GM19468 (cell line): ENCODE data around the gene KCTD19.

Experiments
- ATAC-seq: cut with Tn5 transposase; IDR thresholded peaks from one replicate; pipeline ENCODE4 v1.9.1; 2021; ENCODE audit warnings: mild to moderate bottlenecking, moderate library complexity, moderate number of reproducible peaks; ENCODE audit not compliant: unreplicated experiment; ENCODE audit errors: extremely low read depth

KCTD19 gene

GRCh38 chr16:67284699-67285646 lies 41.6 kb downstream of the KCTD19 start:
- no peak for ATAC-seq

DNA sequence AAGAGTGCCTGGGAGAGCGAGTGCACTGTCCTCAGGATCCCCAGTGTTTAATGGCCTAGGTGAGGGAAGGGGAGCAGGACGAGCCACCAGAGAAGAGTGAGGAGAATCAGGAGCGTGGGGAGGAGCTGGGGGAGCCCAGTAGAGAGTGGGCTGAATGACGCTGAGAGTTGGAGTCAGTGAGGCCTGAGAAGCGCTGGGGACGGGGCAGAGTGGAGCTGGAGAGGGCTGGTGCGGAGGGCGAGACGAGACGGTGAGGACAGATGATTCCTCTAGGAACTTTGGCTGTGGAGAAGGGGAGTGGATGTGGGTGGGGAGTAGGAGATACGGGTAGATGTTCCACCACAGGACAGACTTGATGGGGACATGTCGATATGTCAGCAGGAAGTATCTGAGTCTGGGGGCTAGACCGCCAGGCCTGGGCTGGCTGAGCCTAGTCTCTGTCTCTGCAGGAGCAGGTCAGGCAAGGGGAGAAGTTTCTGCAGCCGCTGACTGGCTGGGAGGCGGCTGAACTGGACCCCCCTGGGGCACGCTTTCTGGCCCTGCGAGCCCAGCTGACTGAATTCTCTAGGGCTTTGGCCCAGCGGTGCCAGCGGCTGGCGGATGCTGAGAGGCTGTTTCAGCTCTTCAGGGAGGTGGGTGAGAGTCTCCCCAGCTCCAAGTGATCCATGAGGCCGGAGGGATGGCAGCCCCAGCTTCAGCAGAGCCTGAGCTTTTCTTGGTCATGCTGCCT lies 42.5 kb downstream of the KCTD19 start:
- ATAC-seq = no peak

DNA sequence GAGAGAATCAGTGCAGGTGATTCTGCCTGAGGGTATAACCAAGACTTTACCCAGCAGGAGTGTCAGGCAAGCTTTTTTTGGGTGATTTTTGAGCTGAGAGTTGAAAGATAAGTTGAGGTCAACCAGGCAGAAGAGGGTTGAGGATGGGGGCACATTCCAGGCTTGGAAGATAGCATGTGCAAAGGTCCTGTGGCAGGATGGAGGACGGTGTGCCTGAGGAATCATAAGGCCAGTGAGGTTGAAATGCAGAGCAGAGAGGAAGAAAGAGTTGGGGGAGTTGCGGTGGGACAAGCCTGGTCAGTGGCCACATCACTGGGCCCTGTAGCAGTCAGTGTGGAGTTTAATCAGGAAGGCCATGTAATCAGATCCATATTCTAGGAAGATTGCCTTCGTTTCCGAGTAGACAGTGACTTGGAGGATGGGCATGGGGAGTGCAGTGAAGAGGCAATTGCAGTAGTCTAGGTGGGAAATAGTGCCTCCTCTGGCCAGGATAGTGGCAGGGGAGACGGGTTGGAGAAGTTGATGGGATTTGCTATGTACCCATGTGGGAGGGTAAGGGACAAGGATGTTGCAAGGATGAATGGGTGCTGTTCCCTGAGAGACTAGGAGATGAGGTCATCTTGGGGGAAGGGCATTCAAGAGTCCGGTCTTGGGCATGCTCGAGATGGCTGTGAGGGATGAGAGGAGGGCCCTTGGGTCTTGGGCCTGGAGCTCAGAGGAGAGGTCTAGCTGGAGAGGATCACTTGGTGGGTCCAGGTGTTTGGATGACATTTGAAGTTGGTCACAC lies 43.3 kb downstream of the KCTD19 start:
- no peak for ATAC-seq

DNA sequence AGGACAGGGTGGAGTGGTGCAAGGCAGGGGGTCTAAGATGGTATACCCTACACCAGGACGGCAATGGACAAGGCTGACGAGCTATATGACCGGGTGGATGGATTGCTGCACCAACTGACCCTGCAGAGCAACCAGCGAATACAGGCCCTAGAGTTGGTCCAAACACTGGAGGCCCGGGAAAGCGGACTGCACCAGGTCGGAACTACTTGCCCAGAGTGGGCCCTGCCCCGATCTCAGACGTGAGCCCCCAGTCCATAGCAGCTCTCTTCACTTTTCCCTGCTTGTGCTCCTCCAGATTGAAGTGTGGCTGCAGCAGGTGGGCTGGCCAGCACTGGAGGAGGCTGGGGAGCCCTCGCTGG lies 44.1 kb downstream of the KCTD19 start:
- ATAC-seq = no peak

- no peak for ATAC-seq
These were observed 44.8 kb downstream of the KCTD19 start for GRCh38 chr16:67281536-67282446.

DNA sequence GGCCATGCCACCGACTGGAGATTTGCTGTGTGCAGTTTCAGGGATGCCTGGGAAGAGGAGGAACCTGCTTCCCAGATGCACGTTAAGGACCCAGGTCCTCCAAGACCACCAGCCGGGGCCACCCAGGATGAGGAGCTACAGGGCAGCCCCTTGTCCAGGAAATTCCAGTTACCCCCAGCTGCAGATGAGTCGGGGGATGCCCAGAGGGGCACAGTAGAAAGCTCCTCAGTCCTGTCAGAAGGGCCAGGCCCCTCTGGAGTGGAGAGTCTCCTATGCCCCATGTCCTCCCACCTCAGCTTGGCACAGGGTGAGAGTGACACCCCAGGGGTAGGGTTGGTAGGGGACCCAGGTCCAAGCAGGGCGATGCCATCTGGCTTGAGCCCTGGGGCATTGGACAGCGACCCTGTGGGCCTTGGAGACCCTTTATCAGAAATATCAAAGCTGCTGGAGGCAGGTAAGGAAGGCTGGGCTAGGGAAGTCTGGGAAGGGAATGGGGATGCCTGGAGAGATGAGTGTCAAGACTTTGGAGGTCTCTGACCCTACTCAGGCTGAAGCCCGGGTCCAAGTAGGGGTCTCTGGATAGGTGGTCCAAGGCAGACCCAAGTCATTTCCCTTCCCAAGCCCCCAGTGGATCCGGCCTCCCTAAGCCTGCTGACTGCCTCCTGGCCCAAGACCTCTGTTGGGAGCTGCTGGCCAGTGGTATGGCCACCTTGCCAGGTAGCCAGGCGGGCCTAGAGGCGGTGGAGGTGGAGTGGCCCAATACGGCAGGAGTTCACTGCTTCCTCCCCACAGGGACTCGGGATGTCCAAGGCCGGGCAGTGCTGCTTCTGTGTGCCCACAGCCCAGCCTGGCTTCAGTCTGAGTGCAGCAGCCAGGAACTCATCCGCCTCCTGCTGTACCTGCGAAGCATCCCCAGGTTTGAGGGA lies 46.2 kb downstream of the KCTD19 start:
- no peak for ATAC-seq

- ATAC-seq = peak; percentile 71
These were observed 47.0 kb downstream of the KCTD19 start, which contains the start of gene PLEKHG4 for GRCh38 chr16:67279296-67280089. Gene PLEKHG4 (plus strand): TSS chr16:67279532. CDS start chr16:67280045, 513 bp downstream.

DNA sequence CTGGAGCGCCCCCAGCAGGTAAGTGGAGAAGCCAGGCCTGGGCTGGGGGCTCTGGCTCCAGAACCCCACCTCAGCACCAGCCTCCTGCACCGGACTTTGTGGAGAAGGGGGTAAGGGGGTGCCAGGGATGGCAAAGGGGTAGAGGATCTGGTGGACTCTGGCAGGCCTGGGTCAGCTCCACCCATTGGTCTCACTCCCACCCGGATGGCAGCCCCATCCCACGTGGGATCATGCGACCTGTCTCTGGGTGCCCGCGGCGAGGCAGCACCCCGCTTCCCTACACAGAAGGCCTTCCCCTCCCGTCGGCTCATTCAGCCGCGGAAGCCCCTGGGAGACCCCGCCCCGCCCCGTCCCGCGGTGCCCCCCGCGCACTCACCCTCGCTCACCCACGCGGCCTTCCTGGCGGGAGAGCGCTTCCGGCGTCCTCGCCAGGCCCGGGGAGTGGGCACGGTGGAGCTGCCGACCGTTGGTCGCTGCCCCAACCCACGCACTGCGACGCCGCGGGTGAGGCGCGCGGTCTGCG lies 47.7 kb downstream of the KCTD19 start:
- ATAC-seq = no peak

DNA sequence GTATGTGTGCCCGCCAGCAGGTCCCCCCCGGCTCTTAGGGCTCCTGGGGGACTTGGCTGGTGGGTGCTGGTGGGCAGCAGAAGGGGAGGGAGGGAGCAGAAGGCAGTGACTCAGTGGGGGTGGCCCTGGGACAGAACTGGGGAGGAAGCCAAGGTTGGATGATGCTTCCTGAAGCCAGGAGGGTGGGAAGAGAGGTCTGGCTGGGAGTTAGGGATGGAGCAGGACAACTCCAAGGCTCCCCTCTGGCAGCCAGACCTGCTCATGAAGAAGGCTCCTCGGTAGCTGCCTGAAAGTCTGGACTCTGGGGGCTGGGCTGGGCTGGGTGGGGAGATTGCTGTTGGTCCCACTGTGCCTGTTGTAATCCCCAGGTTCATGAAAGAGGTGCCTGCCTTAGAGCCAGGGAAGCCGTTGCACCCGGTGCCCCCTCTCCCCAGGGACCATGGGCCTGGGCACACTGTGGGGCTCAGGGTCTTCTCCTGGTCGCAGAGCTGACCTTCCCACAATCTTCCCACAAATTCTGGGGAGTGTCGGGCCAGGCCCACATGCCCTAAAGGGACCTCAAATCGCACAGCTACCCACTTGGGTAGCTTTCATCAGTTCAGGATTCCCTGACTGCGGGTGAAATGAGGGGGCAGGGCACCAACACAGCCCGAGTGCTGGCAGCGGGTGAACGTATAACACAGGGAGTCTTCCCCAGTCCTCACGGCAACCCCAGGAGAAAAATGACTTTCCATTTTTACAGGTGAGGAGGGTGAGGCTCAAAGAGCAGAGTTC lies 48.4 kb downstream of the KCTD19 start:
- no peak for ATAC-seq

GRCh38 chr16:67277294-67277998 lies 49.1 kb downstream of the KCTD19 start:
- ATAC-seq = no peak

- ATAC-seq = no peak
These were observed 51.2 kb downstream of the KCTD19 start for GRCh38 chr16:67275321-67275720.

- no peak for ATAC-seq
These were observed 55.1 kb downstream of the KCTD19 start for GRCh38 chr16:67271446-67271845.

GRCh38 chr16:67270931-67271338 lies 55.6 kb downstream of the KCTD19 start:
- no peak for ATAC-seq

GRCh38 chr16:67269766-67270165 lies 56.8 kb downstream of the KCTD19 start:
- no peak for ATAC-seq

GRCh38 chr16:67268136-67268579 lies 58.4 kb downstream of the KCTD19 start:
- ATAC-seq = no peak

GRCh38 chr16:67265834-67266233 lies 60.7 kb downstream of the KCTD19 start:
- no peak for ATAC-seq
